Body of pancreas (tissue), 4 donors: ENCODE results near the gene SLC33A1.

Experiments used
- CTCF ChIP-seq, 7 experiments: fragments of 450-650 bp in 4 of 7; fragments of 200-600 bp in 3 of 7; sonication (generic) in 3 of 7; IDR thresholded peaks; one replicate each; pipeline ENCODE4 v1.5.1; 2016 to 2019; ENCODE audit warnings: antibody characterized with exemption in 7 of 7
- POLR2A ChIP-seq, 3 donors: fragments of 450-650 bp; IDR thresholded peaks; one replicate each; pipeline ENCODE4 v1.6.1; 2016; ENCODE audit warnings: antibody characterized with exemption in 3 of 3, mild to moderate bottlenecking in 2 of 3

- TF ChIP-seq CTCF (IDR thresholded peaks at IDR 0.05) = no peak
- no peak for TF ChIP-seq POLR2A (IDR thresholded peaks at IDR 0.05)
Observed at GRCh38 chr3:155861476-155862183, 7.4 kb upstream of the SLC33A1 start.
